22Rv1 (cell line): ENCODE measurements around the gene NFATC1.

Experiments
- ZFX ChIP-seq: fragments of 450-650 bp; IDR thresholded peaks from 2 replicates; pipeline ENCODE4 v1.6.1; 2017; ENCODE audit warnings: antibody characterized with exemption, borderline replicate concordance
- TF ChIP-seq, protein P1 (sequence below): fragments of 450-650 bp; IDR thresholded peaks from 2 replicates; pipeline ENCODE4 v1.5.1; 2017; ENCODE audit warnings: mild to moderate bottlenecking

DNA sequence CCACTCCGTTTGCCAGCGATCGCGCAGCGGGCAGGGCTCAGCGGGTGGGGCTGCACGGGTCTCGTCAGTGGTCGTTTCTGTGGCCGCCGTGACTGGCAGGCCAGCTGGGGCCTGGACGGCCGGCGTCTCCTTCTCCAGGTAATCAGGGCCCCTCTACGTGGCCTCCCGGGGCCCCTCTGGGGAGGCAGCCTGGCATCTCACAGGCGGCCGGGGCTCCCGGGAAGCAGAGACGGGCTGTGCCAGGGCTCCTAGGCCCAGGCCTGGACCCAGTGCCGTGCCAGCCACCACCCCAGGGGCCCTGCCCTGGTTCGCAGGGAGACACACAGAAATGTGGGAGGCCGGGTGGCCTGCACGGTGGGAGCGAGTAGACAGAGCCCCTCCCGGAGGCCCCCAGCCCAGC lies 59.5 kb downstream of the NFATC1 start:
- TF ChIP-seq ZFX = no peak
- TF ChIP-seq, protein P1, sequence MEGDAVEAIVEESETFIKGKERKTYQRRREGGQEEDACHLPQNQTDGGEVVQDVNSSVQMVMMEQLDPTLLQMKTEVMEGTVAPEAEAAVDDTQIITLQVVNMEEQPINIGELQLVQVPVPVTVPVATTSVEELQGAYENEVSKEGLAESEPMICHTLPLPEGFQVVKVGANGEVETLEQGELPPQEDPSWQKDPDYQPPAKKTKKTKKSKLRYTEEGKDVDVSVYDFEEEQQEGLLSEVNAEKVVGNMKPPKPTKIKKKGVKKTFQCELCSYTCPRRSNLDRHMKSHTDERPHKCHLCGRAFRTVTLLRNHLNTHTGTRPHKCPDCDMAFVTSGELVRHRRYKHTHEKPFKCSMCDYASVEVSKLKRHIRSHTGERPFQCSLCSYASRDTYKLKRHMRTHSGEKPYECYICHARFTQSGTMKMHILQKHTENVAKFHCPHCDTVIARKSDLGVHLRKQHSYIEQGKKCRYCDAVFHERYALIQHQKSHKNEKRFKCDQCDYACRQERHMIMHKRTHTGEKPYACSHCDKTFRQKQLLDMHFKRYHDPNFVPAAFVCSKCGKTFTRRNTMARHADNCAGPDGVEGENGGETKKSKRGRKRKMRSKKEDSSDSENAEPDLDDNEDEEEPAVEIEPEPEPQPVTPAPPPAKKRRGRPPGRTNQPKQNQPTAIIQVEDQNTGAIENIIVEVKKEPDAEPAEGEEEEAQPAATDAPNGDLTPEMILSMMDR = no peak
